ENCODE results near the gene PPP1CC.

The PPP1CC gene

GRCh38 chr12:110705309-110705708 lies 37.4 kb downstream of the PPP1CC start:
- Histone ChIP-seq H3K36me3 (replicated peaks; ENCODE audit: low read depth, low read length) (peaks cover 4% of the 10 kb centered on the region), H3K27me3 (ENCODE audit: low read depth, low read length) (no peaks in the 10 kb centered on the region), H2AFZ (ENCODE audit: low read depth, low read length) (no peak overlapping the region), H3K4me1 (ENCODE audit: low read length) (no peaks in the 10 kb centered on the region), H3K4me3 (ENCODE audit: low read length) (no peak overlapping the region), H4K20me1 (ENCODE audit: insufficient read depth, low read length) (no peaks in the 10 kb centered on the region), H3K4me2 (ENCODE audit: low read length) (no peak overlapping the region), H3K27ac (ENCODE audit: low read length) (no peak overlapping the region), H3K79me2 (ENCODE audit: low read length) (no peaks in the 10 kb centered on the region), H3K9ac (ENCODE audit: low read length) (no peak overlapping the region), H3K9me3 (ENCODE audit: insufficient read depth, low read length) (no peaks in the 10 kb centered on the region)
- TF ChIP-seq EZH2phosphoT487 (IDR thresholded peaks at IDR 0.05; ENCODE audit: low read depth) (no peak), CTCF (IDR thresholded peaks at IDR 0.05; ENCODE audit: low read depth, low read length) (no peak)

GRCh38 chr12:110704750-110705149 lies 37.9 kb downstream of the PPP1CC start:
- Histone ChIP-seq H2AFZ (ENCODE audit: low read depth, low read length) (no peak overlapping the region), H3K27ac (ENCODE audit: low read length) (no peak overlapping the region), H3K9me3 (ENCODE audit: insufficient read depth, low read length) (no peaks in the 10 kb centered on the region), H3K36me3 (replicated peaks; ENCODE audit: low read depth, low read length) (peaks cover 4% of the 10 kb centered on the region), H3K9ac (ENCODE audit: low read length) (no peak overlapping the region), H3K4me2 (ENCODE audit: low read length) (no peak overlapping the region), H4K20me1 (ENCODE audit: insufficient read depth, low read length) (no peaks in the 10 kb centered on the region), H3K4me1 (ENCODE audit: low read length) (no peaks in the 10 kb centered on the region), H3K27me3 (ENCODE audit: low read depth, low read length) (no peaks in the 10 kb centered on the region), H3K4me3 (ENCODE audit: low read length) (no peak overlapping the region), H3K79me2 (ENCODE audit: low read length) (no peaks in the 10 kb centered on the region)
- TF ChIP-seq CTCF (IDR thresholded peaks at IDR 0.05; ENCODE audit: low read depth, low read length) (peak; percentile 58), EZH2phosphoT487 (IDR thresholded peaks at IDR 0.05; ENCODE audit: low read depth) (no peak)

- Histone ChIP-seq H3K9me3 (ENCODE audit: insufficient read depth, low read length) (no peaks in the 10 kb centered on the region), H2AFZ (ENCODE audit: low read depth, low read length) (no peak overlapping the region)
Measured at GRCh38 chr12:110704231-110704630, 38.5 kb downstream of the PPP1CC start.

GRCh38 chr12:110702081-110702480 lies 40.6 kb downstream of the PPP1CC start:
- Histone ChIP-seq H2AFZ (ENCODE audit: low read depth, low read length) (no peak overlapping the region), H3K4me3 (ENCODE audit: low read length) (no peak overlapping the region), H3K4me1 (ENCODE audit: low read length) (peaks cover 13% of the 10 kb centered on the region), H3K9me3 (ENCODE audit: insufficient read depth, low read length) (no peaks in the 10 kb centered on the region), H4K20me1 (ENCODE audit: insufficient read depth, low read length) (no peaks in the 10 kb centered on the region), H3K4me2 (ENCODE audit: low read length) (no peak overlapping the region), H3K36me3 (replicated peaks; ENCODE audit: low read depth, low read length) (no peaks in the 10 kb centered on the region), H3K9ac (ENCODE audit: low read length) (no peak overlapping the region), H3K79me2 (ENCODE audit: low read length) (no peaks in the 10 kb centered on the region), H3K27ac (ENCODE audit: low read length) (no peak overlapping the region), H3K27me3 (ENCODE audit: low read depth, low read length) (no peaks in the 10 kb centered on the region)
- TF ChIP-seq EZH2phosphoT487 (IDR thresholded peaks at IDR 0.05; ENCODE audit: low read depth): no peak
- no peak for TF ChIP-seq CTCF (IDR thresholded peaks at IDR 0.05; ENCODE audit: low read depth, low read length)

More at GRCh38 chr12:110704231-110704630, 38.5 kb downstream of the PPP1CC start:
- TF ChIP-seq EZH2phosphoT487 (IDR thresholded peaks at IDR 0.05; ENCODE audit: low read depth): no peak
- TF ChIP-seq CTCF (IDR thresholded peaks at IDR 0.05; ENCODE audit: low read depth, low read length): no peak
- Histone ChIP-seq H3K36me3 (replicated peaks; ENCODE audit: low read depth, low read length) (peaks cover 4% of the 10 kb centered on the region), H3K4me2 (ENCODE audit: low read length) (no peak overlapping the region), H3K27ac (ENCODE audit: low read length) (no peak overlapping the region), H3K4me3 (ENCODE audit: low read length) (no peak overlapping the region), H4K20me1 (ENCODE audit: insufficient read depth, low read length) (no peaks in the 10 kb centered on the region), H3K27me3 (ENCODE audit: low read depth, low read length) (no peaks in the 10 kb centered on the region), H3K79me2 (ENCODE audit: low read length) (no peaks in the 10 kb centered on the region), H3K9ac (ENCODE audit: low read length) (no peak overlapping the region), H3K4me1 (ENCODE audit: low read length) (no peaks in the 10 kb centered on the region)

Measured in OCI-LY3 (cell line).